SU-DHL-6 (cell line): ENCODE measurements around the gene DDX31.

Experiments used
- CTCF ChIP-seq: fragments of 200-600 bp; sonication (generic); IDR thresholded peaks from one replicate; pipeline ENCODE4 v1.5.1; 2017; ENCODE audit warnings: antibody characterized with exemption, mild to moderate bottlenecking, low read length, moderate library complexity; ENCODE audit not compliant: insufficient read depth, poor library complexity, severe bottlenecking
- EZH2phosphoT487 ChIP-seq: fragments of 200-600 bp; sonication (generic), shearing (Covaris generic); conservative IDR thresholded peaks from 2 replicates; pipeline ENCODE4 v1.6.1; 2018; ENCODE audit warnings: mild to moderate bottlenecking, antibody characterized with exemption, low read length, moderate library complexity, mixed read lengths

- TF ChIP-seq CTCF (no peak), EZH2phosphoT487 (no peak)
These were observed 112.6 kb downstream of the DDX31 start for GRCh38 chr9:132557159-132557558.
